Heart left ventricle (tissue), 13 donors: ENCODE measurements around the gene LMNTD2.

Experiments used
- POLR2A ChIP-seq, 2 donors: fragments of 450-650 bp; IDR thresholded peaks; one replicate each; pipeline ENCODE4 v1.6.1; 2017; ENCODE audit warnings: antibody characterized with exemption in 2 of 2, mild to moderate bottlenecking in 2 of 2, moderate library complexity in 2 of 2
- TF ChIP-seq, protein P1 (sequence below), 12 donors: fragments of 200-600 bp; sonication (generic) in 4 of 12; IDR thresholded peaks; one replicate each; pipeline versions ENCODE4 v1.5.0 to v1.8.0; 2018 to 2022; ENCODE audit warnings: antibody characterized with exemption in 12 of 12, mild to moderate bottlenecking in 5 of 12
- donor health status: ischemic (EF 13 %, LVEDD 7.1; RV severe dilation, severe dysfunction).
- donor health status: DM: no; HTN: yes; CAD: no.
- donor health status: DM: no; HTN: no; CAD: no.
- donor health status: ischemic (EF 25% LVEDD 6.9; RV normal size, moderate dysfunction).
- donor health status: ischemic (EF 25% LVEDD 5.7; RV mildly dilated, moderate dysfunction).
- donor health status: ischemic (EF 35%, LVEDD 5.7; RV mildly dilated, moderate dysfunction).
- donor health status: nonischemic (EF 11% LVEDD 7.7; RV severe dilation, severe dysfunction).
- donor health status: DM: yes; HTN: yes; CAD: no.
- donor health status: PGD.
- donor health status: ischemic (EF 29% LVEDD 5.4; RV normal size, mild dysfunction).
- donor health status: nonischemic (EF 23%, LVEDD 6.1; RV moderate dilation, normal function).

DNA sequence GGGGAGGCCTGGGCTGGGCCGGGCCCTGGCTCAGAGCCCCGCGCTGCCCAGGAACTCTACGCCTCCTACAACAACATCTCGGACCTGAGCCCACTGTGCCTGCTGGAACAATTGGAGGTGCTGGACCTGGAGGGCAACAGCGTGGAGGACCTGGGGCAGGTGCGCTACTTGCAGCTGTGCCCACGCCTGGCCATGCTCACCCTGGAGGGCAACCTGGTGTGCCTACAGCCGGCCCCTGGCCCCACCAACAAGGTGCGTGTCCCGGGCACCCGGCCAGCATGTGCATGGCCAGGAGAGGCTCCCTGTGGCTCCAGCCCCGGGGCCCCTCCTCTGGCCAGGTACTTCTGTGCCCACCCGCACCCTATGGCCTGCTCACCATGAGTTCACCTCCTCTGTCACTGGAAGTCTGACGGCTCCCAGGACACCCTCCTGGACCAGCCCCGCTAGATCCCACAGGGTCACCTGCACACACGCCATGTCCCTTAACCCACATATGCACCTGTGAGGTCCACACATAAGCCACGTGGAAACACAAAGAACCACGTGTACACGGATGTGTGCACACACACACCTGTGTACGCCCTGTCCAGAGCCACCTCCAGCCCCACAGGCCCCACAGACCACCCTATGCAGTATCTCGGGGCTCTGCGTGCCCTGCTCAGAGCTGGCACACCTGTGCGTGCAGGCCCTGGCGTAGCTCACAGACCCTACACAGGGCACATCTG is 10.4 kb downstream of the LMNTD2 start:
- TF ChIP-seq, protein P1, sequence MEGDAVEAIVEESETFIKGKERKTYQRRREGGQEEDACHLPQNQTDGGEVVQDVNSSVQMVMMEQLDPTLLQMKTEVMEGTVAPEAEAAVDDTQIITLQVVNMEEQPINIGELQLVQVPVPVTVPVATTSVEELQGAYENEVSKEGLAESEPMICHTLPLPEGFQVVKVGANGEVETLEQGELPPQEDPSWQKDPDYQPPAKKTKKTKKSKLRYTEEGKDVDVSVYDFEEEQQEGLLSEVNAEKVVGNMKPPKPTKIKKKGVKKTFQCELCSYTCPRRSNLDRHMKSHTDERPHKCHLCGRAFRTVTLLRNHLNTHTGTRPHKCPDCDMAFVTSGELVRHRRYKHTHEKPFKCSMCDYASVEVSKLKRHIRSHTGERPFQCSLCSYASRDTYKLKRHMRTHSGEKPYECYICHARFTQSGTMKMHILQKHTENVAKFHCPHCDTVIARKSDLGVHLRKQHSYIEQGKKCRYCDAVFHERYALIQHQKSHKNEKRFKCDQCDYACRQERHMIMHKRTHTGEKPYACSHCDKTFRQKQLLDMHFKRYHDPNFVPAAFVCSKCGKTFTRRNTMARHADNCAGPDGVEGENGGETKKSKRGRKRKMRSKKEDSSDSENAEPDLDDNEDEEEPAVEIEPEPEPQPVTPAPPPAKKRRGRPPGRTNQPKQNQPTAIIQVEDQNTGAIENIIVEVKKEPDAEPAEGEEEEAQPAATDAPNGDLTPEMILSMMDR (IDR thresholded peaks at IDR 0.05), result no peak
- TF ChIP-seq POLR2A (IDR thresholded peaks at IDR 0.05), result no peak
